Measurements from ENCODE around the gene TPST1. TPM values are rescaled to one million over a fixed set of nuclear protein-coding genes. Genes with fewer than 3 reads are reported as not detected.

The TPST1 gene
- total RNA-seq = 109 and 125 TPM in 2 replicates

GRCh38 chr7:66204822-66205740 is at the start of gene TPST1:
Gene TPST1 (plus strand): TSS chr7:66205334. CDS start chr7:66240426, 35,092 bp downstream.

Small RNA genes within 50 kb of the gene (small RNA-seq; reads per million reads assigned to genes)
- not detected for gene RNU6-313P

Other genes with a start within 250 kb of the TPST1 start
- 18.7 and 22.9 TPM in 2 replicates for gene GUSB, start 223.1 kb upstream of the TPST1 start, total RNA-seq
- 68.2 and 82.3 TPM in 2 replicates for gene ASL, start 129.5 kb upstream of the TPST1 start, total RNA-seq
- gene CRCP, start 90.5 kb upstream of the TPST1 start, total RNA-seq = 37.3 and 39.5 TPM in 2 replicates